H9 (cell line): Measurements from ENCODE around the gene MITD1. TPM values are rescaled to one million over a fixed set of nuclear protein-coding genes. Genes with fewer than 3 reads are reported as not detected.

Experiments used
- DNase-seq: peaks from one replicate; pipeline ENCODE4 v3.0.0-alpha.2; 2017
- H2AFZ ChIP-seq: one replicate; pipeline ENCODE4 v1.6.1; 2013; ENCODE audit warnings: mild to moderate bottlenecking, low read length, control low read depth, moderate library complexity
- H2AK5ac ChIP-seq: 2 replicates; pipeline ENCODE4 v1.6.1; 2013; ENCODE audit warnings: low read length, control low read depth, mixed read lengths; ENCODE audit not compliant: insufficient read length
- H2BK120ac ChIP-seq: one replicate; pipeline ENCODE4 v1.6.1; 2013; ENCODE audit warnings: low read depth, mild to moderate bottlenecking, low read length, control low read depth, inconsistent platforms; ENCODE audit not compliant: poor library complexity, severe bottlenecking
- H2BK12ac ChIP-seq: 2 replicates; pipeline ENCODE4 v1.6.1; 2013; ENCODE audit warnings: low read length, control low read depth, mixed read lengths, low read depth; ENCODE audit not compliant: insufficient read length
- H2BK15ac ChIP-seq: 2 replicates; pipeline ENCODE4 v1.6.1; 2013; ENCODE audit warnings: low read depth, low read length, control low read depth
- H2BK20ac ChIP-seq: one replicate; pipeline ENCODE4 v1.6.1; 2013; ENCODE audit warnings: low read depth, mild to moderate bottlenecking, low read length, control low read depth, inconsistent platforms; ENCODE audit not compliant: poor library complexity, severe bottlenecking
- H2BK5ac ChIP-seq: 2 replicates; pipeline ENCODE4 v1.6.1; 2013; ENCODE audit warnings: low read length, control low read depth, mixed read lengths; ENCODE audit not compliant: insufficient read length
- H3K14ac ChIP-seq: 2 replicates; pipeline ENCODE4 v1.6.1; 2013; ENCODE audit warnings: low read length, control low read depth; ENCODE audit not compliant: insufficient read depth
- H3K18ac ChIP-seq: 2 replicates; pipeline ENCODE4 v1.6.1; 2013; ENCODE audit warnings: low read depth, mild to moderate bottlenecking, mixed read lengths, low read length, control low read depth; ENCODE audit not compliant: insufficient read length
- H3K23ac ChIP-seq: 2 replicates; pipeline ENCODE4 v1.6.1; 2013; ENCODE audit warnings: low read length, control low read depth, mixed read lengths, low read depth; ENCODE audit not compliant: insufficient read length
- H3K23me2 ChIP-seq: 2 replicates; pipeline ENCODE4 v1.6.1; 2013; ENCODE audit warnings: low read depth, mild to moderate bottlenecking, mixed read lengths, low read length, control low read depth; ENCODE audit not compliant: insufficient read length, poor library complexity, severe bottlenecking
- H3K27ac ChIP-seq: 2 replicates; pipeline ENCODE4 v1.5.1; 2013; ENCODE audit warnings: low read length, control low read depth, mixed read lengths, low read depth; ENCODE audit not compliant: insufficient read length
- H3K27me3 ChIP-seq: 2 replicates; pipeline ENCODE4 v1.6.1; 2013; ENCODE audit warnings: low read length, control low read depth, inconsistent platforms; ENCODE audit not compliant: insufficient read depth
- H3K4ac ChIP-seq: 2 replicates; pipeline ENCODE4 v1.6.1; 2013; ENCODE audit warnings: low read depth, mild to moderate bottlenecking, control low read depth, inconsistent platforms, low read length, moderate library complexity
- H3K4me1 ChIP-seq: 2 replicates; pipeline ENCODE4 v1.6.1; 2013; ENCODE audit warnings: low read length, control low read depth, inconsistent platforms; ENCODE audit not compliant: insufficient read depth
- H3K4me2 ChIP-seq: 2 replicates; pipeline ENCODE4 v1.6.1; 2013; ENCODE audit warnings: low read length, control low read depth, mixed read lengths; ENCODE audit not compliant: insufficient read length, insufficient read depth
- H3K56ac ChIP-seq: 2 replicates; pipeline ENCODE4 v1.6.1; 2013; ENCODE audit warnings: low read depth, mild to moderate bottlenecking, mixed read lengths, low read length, control low read depth; ENCODE audit not compliant: insufficient read length
- H3K79me1 ChIP-seq: 2 replicates; pipeline ENCODE4 v1.6.1; 2013; ENCODE audit warnings: low read depth, mild to moderate bottlenecking, moderate library complexity, low read length, control low read depth, inconsistent platforms; ENCODE audit not compliant: insufficient read depth, poor library complexity, severe bottlenecking
- H3K79me2 ChIP-seq: 2 replicates; pipeline ENCODE4 v1.6.1; 2013; ENCODE audit warnings: low read length, control low read depth, inconsistent platforms; ENCODE audit not compliant: insufficient read depth
- H3K9ac ChIP-seq: 2 replicates; pipeline ENCODE4 v1.6.1; 2013; ENCODE audit warnings: low read length, control low read depth, mixed read lengths; ENCODE audit not compliant: insufficient read length; ENCODE audit errors: extremely low read depth
- H3K9me3 ChIP-seq: one replicate; pipeline ENCODE4 v1.6.1; 2013; ENCODE audit warnings: low read depth, low read length, inconsistent platforms; ENCODE audit not compliant: control insufficient read depth
- H3T11ph ChIP-seq: one replicate; pipeline ENCODE4 v1.6.1; 2013; ENCODE audit warnings: mild to moderate bottlenecking, low read length, control low read depth, inconsistent platforms
- H4K20me1 ChIP-seq: one replicate; pipeline ENCODE4 v1.6.1; 2013; ENCODE audit not compliant: control insufficient read depth, insufficient read length, insufficient read depth
- H4K5ac ChIP-seq: 2 replicates; pipeline ENCODE4 v1.6.1; 2013; ENCODE audit warnings: low read depth, mild to moderate bottlenecking, mixed read lengths, low read length, control low read depth; ENCODE audit not compliant: insufficient read length
- H4K8ac ChIP-seq: replicated peaks from 2 replicates; pipeline ENCODE4 v1.6.1; 2013; ENCODE audit warnings: low read length, control low read depth, mixed read lengths, low read depth; ENCODE audit not compliant: insufficient read length
- H4K91ac ChIP-seq: 2 replicates; pipeline ENCODE4 v1.6.1; 2013; ENCODE audit warnings: low read depth, mild to moderate bottlenecking, moderate library complexity, mixed read lengths, low read length, control low read depth; ENCODE audit not compliant: insufficient read length
- H3K27ac Mint-ChIP-seq, 3 experiments: 2 replicates in 2 of 3; 3 replicates in 1 of 3; pipeline ENCODE4 v1.8.0; 2020 to 2021; ENCODE audit warnings: mixed read lengths in 3 of 3, mild to moderate bottlenecking in 1 of 3, moderate library complexity in 1 of 3
- H3K27me3 Mint-ChIP-seq: 2 replicates; pipeline ENCODE4 v1.8.0; 2021; ENCODE audit warnings: low read depth, mild to moderate bottlenecking, moderate library complexity, mixed read lengths
- H3K36me3 Mint-ChIP-seq, 3 experiments: 2 replicates in 2 of 3; 3 replicates in 1 of 3; pipeline ENCODE4 v1.8.0; 2020 to 2021; ENCODE audit warnings: low read depth in 3 of 3, mixed read lengths in 3 of 3; ENCODE audit not compliant: insufficient read depth in 1 of 3
- H3K4me1 Mint-ChIP-seq, 2 experiments: 2 replicates each; pipeline ENCODE4 v1.8.0; 2020; ENCODE audit warnings: mixed read lengths in 2 of 2
- H3K4me3 Mint-ChIP-seq, 2 experiments: 2 replicates in 1 of 2; 3 replicates in 1 of 2; pipeline ENCODE4 v1.8.0; 2020 to 2021; ENCODE audit warnings: mild to moderate bottlenecking in 2 of 2, mixed read lengths in 2 of 2, moderate library complexity in 1 of 2
- H3K9me3 Mint-ChIP-seq, 2 experiments: 2 replicates in 1 of 2; 3 replicates in 1 of 2; pipeline ENCODE4 v1.8.0; 2020; ENCODE audit warnings: mild to moderate bottlenecking in 2 of 2, mixed read lengths in 2 of 2, moderate library complexity in 1 of 2
- CTCF ChIP-seq: fragments of 200-600 bp; sonication (generic); conservative IDR thresholded peaks from 3 replicates; pipeline ENCODE4 v1.8.0; 2021; ENCODE audit warnings: antibody characterized with exemption, mild to moderate bottlenecking
- WGBS: extraction: QIAGEN DNeasy Blood & Tissue Kit; methylation state at CpG from one replicate; pipeline ENCODE4 v1.1.7; 2013; ENCODE audit warnings: missing lambda C conversion rate, low lambda C conversion rate, mixed read lengths; ENCODE audit not compliant: insufficient read length; ENCODE audit errors: extremely low coverage; 5-methylcytosine and 5-hydroxymethylcytosine counted together
- total RNA-seq: library from RNA; stranded (reverse); gene quantifications from 2 replicates; pipeline ENCODE4 v1.2.1, GENCODE V29; 2021

The MITD1 gene
- total RNA-seq, 1 experiment from 2014 or later: 35.2 TPM

- H3K14ac ChIP-seq: peak within 1 kb of the TSS; percentile 87
- no peak within 1 kb of the TSS for H3T11ph ChIP-seq
- H3K18ac ChIP-seq: peak within 1 kb of the TSS; percentile 60
- Mint-ChIP-seq H3K27ac (peak within 1 kb of the TSS; percentile 33 to 97 (median 96); a peak in 6 of 7 replicates), H3K4me3 (peak within 1 kb of the TSS; percentile 87 to 93), H3K36me3 (peaks cover 10 to 24% (median 17%) of the 10 kb centered on the region in 3 experiments; a peak in 6 of 7 replicates), H3K27me3 (no peaks in the 10 kb centered on the region), H3K4me1 (peaks cover 15 to 20% of the 10 kb centered on the region in 2 experiments), H3K9me3 (no peaks in the 10 kb centered on the region)
- no peak within 1 kb of the TSS for H2BK12ac ChIP-seq
- peak within 1 kb of the TSS; percentile 89 for H3K4me2 ChIP-seq
- no peak within 1 kb of the TSS for H4K8ac ChIP-seq
- H2BK5ac ChIP-seq: no peak within 1 kb of the TSS
- H3K23ac ChIP-seq: no peak within 1 kb of the TSS
- H3K56ac ChIP-seq: no peak within 1 kb of the TSS
- no peak within 1 kb of the TSS for H4K91ac ChIP-seq
- TF ChIP-seq CTCF: peak; percentile 36; the same call in 2 of the 3 replicates
- no peaks in the 10 kb centered on the region for H3K79me2 ChIP-seq
- no CpG with 5 or more reads among the region's 70 CpGs for WGBS
- no peak within 1 kb of the TSS for H2AK5ac ChIP-seq
- peaks cover 14% of the 10 kb centered on the region for H3K23me2 ChIP-seq
- no peak within 1 kb of the TSS for H2BK15ac ChIP-seq
- no peak within 1 kb of the TSS for H4K5ac ChIP-seq
- no peaks in the 10 kb centered on the region for H3K27me3 ChIP-seq
- H3K4ac ChIP-seq: no peak within 1 kb of the TSS
- H2BK120ac ChIP-seq: no peak within 1 kb of the TSS
- peaks cover 2% of the 10 kb centered on the region for H4K20me1 ChIP-seq
- H3K4me1 ChIP-seq: 0 out of 2 replicates have a peak, but pooled peaks cover 2% of the 10 kb centered on the region
- H3K79me1 ChIP-seq: no peaks in the 10 kb centered on the region
- no peak within 1 kb of the TSS for H3K27ac ChIP-seq
- peak within 1 kb of the TSS; percentile 51 for H3K9ac ChIP-seq
- H2AFZ ChIP-seq: peak within 1 kb of the TSS; percentile 26
- peak; percentile 86 for DNase-seq
- no peaks in the 10 kb centered on the region for H3K9me3 ChIP-seq
- no peak within 1 kb of the TSS for H2BK20ac ChIP-seq
Measured at GRCh38 chr2:99154643-99155536, 26.0 kb downstream of the MITD1 start, which contains the start of the genes LIPT1 and TSGA10. Gene LIPT1 (plus strand): TSS chr2:99154967. CDS start chr2:99161958, 6,991 bp downstream. Gene TSGA10 (minus strand): TSS chr2:99154942. CDS start chr2:99109439, 45,503 bp downstream.
